Activated naive CD4-positive, alpha-beta T cell (primary cell): ENCODE results near the gene VEZT.
"Not testable (repeated sequence)": the region's sequence is repeated elsewhere in the genome, so short reads cannot be mapped to it uniquely, and the experiment has no call there.

Experiments used
- DNase-seq, 4 experiments: peaks; one replicate each; lab custom pipeline; 2025; lab: John Stamatoyannopoulos, UW

The VEZT gene, protein sequence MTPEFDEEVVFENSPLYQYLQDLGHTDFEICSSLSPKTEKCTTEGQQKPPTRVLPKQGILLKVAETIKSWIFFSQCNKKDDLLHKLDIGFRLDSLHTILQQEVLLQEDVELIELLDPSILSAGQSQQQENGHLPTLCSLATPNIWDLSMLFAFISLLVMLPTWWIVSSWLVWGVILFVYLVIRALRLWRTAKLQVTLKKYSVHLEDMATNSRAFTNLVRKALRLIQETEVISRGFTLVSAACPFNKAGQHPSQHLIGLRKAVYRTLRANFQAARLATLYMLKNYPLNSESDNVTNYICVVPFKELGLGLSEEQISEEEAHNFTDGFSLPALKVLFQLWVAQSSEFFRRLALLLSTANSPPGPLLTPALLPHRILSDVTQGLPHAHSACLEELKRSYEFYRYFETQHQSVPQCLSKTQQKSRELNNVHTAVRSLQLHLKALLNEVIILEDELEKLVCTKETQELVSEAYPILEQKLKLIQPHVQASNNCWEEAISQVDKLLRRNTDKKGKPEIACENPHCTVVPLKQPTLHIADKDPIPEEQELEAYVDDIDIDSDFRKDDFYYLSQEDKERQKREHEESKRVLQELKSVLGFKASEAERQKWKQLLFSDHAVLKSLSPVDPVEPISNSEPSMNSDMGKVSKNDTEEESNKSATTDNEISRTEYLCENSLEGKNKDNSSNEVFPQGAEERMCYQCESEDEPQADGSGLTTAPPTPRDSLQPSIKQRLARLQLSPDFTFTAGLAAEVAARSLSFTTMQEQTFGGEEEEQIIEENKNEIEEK

DNA sequence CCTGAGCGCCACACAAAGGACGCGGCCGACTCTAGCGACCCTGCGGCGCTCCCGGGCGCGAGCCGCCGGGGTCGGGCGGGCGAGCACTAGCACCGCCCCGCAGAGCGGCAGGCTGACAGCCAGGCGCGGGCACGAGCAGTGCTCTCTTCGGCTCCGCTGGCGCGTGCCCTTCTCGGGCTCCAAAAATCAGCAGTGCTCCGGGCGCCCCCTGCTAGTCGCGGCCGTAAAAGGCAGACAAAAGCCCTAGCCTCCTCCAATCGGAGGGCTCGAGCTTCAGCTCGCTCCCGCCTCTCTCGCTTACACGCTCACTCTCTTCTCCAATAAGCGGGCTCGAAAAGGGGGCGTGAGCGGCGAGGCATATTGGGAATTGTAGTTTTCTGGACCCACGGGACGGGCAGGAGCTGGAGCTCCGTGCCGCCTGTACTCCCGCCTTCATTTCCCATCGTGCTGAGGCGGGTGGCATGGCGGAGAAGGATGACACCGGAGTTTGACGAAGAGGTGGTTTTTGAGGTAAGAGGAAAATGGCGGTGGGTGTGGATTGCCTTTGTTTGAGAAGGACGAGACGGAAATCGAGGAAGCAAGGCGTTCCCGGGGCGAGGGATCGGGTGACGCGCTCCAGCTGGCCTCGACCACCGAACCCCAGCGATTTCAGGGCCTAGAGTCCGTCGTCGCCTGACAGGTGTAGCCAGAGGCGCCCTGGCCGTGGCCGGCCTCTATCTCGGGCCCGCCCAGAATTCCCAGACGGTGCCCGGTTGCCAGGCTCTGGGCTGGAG lies at the start of gene VEZT, which contains the start of gene FGD6:
VEZT (plus strand) TSS at position 431 of the 773 bp plus-strand sequence; CDS start at position 475, 44 bp downstream.
FGD6 (minus strand) TSS at position 91 of the 773 bp plus-strand sequence. CDS start 227 bp downstream, outside the sequence.
- DNase-seq: peak; percentile 87 to 96 (median 93)

DNA sequence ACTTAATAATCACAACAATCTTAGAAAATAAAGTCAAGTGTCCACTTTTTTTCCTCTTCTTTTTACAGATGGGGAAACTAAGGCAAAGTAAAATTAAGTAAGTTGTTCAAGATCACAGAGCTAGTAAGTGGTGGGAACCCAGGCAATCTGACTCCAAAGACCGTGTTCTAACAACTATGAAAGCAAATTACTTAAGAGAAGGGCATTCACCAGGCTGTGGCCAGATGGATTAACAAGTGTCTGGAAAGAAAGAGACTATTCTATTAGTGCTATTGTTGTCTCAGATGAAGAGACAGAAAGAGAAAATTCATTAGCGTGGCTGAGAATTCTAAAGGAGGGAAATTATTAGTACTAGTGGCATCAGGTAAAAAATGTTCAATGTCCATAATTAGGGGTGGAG lies 48.9 kb upstream of the VEZT start:
- no peak for DNase-seq

DNA sequence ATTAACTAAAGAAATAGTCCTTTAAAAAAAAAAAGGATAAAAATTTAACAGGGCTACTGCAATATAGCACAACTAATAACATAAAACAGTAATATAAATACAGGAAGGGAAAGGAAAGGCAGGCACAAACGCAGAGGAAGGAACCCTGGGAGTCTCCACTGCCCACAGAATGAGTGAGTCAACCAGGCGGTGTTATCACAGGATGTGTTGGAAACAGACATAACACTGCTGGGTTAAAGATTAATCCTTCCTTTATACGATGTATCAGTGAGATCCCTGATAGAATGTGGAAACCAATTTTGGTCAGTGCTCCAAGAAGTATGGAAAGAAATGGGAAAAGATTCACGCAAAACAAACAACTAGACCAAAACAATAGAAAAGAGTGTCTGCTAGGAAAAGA lies 48.2 kb upstream of the VEZT start:
- DNase-seq: no peak

DNA sequence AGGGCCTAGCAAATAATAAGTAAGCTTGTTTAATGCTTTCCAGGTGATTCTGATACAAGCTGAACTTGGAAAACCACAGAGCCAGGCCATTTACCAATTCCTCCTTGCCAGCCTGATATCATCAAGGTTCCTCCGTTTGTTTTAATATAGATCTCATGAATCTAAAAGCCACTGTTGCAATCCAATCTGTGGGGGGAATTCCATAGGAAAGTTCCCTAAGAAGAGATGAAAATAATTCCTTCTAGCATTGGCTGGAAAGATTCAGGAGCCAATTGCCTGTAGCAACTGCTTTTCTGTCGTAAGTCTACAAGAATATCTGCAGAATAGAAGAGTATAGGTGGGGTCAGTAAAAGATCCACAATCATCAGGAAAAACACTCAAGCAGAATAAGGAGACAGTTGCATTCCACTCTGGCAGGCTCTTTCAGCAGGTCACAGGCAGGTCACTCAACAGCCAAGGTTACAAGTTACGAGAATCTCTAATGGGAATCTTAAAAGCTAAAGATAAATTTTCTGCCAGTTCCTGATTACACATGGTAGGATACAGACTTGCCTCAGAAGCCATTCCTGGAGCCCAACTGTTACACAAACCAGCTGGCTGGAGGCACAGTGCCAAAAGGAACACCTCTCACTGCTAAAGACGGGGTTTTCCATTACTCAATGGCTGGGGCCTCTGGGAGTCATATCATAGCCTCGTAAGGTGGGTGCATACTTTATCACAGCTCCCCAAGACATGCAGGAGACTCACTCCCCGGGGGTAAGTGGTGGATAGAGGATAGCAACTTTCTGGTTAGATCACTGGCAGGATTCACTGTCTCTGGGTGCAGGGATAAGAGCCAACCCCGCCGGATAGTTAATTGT lies 44.0 kb upstream of the VEZT start:
- DNase-seq: no peak

DNA sequence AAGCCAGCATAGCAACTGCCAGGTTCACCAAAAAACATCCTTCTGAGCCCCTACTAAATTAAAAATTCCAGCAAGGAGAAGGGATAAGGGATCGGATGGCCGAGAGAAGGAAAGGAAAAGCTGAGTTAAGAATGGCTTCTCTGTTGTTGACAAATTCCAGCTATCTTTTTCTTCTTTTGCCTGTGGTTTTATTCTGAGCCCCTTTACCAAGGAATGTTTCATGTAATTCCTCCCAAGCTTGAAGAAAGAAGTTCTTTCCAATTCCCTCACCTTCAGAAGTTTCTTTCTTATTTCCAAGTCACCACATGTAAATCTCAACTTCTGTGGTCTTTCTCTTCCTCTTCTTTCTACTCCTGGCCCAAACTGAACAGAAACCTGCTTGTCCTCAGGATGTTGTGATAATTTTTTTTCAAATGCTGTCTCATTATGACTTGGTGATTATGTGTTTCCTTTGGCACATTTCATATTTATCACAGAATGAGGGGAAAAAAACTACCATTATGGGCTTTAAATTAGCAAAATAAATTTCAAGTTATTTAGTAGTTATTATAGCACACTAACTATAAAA lies 40.3 kb upstream of the VEZT start:
- DNase-seq: no peak

DNA sequence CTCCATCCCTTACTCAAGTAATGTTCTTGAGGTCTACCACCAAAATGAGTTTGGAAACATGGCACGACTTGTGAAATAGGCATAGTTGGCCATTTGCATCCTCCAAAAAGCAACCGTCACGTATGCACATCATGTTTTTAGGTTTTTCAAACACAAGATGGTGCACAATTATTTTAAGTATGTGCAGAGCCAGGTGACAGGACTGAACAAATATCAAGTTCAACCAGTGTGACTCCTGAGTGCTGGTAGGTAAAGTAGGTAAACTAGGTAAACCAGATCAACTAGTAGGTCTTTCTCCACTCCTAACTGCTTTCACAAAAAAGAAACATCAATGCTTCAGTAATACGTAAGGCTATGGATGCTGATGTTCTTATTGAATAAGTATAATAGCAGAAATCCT lies 39.5 kb upstream of the VEZT start:
- DNase-seq: no peak

DNA sequence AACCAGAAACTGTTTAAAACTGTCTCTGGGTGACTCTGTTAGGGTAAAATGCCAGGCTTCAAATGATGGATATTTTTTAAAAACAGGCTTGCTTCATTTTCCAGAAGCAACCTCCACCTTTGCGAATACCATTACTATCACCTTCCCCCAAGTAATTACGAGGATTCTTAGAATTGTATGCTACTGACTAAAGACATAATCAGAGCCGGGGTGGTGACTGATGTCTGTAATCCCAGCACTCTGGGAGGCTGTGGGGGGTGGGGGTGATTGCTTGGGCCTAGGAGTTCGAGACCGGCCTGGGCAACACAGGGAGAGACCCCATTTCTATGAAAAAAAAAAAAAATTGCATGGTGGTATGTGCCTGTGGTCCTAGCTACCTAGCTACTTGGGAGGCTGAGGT lies 38.6 kb upstream of the VEZT start:
- no peak for DNase-seq

DNA sequence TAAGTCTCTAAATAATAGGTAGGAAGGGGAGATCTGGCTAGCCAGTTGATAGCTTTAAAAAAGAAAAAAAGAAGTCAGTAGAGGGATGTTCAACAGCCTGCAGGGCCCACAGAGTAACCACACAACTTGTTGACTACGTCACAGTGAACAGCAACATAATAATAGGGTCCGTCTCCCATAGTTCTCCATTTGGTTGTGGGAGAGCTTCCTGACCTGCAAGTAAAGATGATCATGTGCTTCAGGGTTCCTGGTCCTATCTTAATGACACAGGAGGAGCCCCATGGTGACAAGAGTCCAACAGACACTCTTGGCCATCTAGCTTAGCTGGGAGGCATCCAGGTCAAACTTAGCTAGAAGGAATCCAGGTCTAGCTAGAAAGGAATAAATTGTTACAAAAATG lies 36.5 kb upstream of the VEZT start:
- DNase-seq: no peak

DNA sequence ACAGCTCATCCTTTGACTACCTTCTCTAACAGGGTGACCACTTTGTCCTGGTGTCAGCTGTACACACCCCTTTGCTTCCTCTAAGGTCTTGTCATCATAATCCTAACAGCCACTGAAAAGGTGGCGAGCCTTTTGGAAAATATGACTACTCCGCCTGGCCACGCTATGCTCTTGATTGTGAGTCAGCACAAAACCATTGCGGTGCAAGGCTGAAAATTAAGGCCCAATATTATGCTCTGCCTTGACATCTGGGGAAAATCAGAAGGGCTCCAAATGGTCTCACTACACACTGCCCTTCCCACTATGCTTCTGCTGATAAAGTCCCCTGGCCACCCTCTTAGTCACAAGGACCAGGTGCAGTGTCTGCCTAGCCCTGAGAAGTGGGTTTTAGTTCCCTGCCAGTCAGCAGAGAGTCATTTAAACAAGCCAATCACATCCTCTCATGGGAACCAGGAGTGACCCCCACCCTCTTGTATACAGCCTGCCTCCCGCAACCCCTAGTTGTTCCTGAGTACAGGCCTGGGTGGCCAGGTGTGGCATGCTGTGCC lies 34.7 kb upstream of the VEZT start:
- DNase-seq: no peak

DNA sequence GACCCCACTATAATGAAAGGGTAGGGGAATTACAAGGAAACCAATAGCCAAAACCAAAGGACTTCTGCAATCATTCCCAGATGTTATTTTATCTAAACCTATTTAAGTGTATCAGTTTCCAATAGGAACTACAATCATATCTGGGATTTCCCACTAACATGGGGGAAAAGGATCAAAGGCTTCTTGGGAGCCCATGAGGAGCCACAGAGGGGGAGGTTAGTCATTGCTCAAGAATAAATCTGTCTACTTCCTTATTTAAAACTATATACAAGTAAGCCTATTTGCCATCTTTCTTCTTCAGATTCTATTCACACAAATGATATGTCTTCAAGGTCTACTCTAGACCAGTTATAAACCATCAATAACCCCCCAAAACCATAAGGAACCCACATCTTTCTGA lies 33.5 kb upstream of the VEZT start:
- no peak for DNase-seq

DNA sequence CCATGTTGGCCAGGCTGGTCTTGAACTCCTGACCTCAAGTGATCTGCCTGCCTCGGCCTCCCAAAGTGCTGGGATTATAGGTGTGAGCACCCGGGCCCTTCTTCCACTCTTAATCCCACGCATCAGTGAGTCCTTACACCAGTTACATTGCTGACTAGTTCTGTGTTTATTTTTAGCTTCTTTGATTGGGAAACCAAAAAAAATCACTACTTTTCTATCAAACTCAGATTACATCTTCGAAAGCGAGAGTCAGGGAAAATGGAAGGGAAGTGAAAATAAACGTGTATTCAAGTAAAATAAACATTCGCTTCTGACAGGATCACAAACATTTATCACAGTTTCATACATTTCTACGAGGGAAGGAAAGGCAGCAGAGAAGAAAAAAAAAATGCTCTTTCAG lies 32.5 kb upstream of the VEZT start:
- no peak for DNase-seq

DNA sequence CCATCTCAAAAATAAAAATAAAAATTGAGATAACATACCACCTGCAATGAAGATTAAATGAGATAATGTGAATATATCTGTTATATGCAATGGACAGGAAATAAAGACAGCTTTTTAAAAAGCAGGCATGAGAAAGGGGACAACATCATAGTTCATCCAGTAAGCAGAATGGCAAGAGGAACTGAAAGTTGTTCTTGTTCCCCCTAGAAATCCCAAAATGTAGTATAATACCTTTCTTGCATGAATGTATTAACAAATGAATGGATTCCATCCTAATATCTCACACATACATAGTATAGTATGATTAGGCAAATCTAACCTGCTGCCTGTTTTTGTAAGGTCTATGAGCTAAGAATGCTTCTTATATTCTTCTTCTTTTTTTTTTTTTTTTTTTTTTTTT lies 31.8 kb upstream of the VEZT start:
- DNase-seq: no peak

DNA sequence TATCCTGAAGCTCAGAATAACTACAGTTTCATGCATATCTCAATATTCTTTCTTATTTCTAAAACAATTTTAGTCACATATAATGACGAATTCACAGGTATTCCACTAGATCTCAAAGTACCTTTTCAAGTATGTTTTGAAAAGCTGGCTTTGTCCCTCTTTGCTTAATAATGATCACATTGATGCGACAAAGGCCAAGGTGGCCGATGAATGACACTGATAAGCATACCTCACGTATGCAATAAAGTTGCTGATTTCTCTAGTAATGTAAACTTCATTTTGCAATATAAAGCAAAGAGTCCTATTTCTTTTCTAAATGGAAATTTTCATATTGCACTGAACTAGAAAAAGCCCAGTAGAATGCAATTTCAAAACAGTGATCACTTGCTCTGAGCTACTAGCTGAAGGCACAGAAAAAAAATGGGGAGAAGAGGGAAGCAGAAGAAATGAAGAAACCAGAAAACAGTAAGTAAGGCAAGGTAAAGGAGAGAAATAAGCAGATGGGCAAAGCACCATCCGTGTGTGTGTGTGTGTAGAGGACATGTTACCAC lies 29.7 kb upstream of the VEZT start:
- DNase-seq: no peak

DNA sequence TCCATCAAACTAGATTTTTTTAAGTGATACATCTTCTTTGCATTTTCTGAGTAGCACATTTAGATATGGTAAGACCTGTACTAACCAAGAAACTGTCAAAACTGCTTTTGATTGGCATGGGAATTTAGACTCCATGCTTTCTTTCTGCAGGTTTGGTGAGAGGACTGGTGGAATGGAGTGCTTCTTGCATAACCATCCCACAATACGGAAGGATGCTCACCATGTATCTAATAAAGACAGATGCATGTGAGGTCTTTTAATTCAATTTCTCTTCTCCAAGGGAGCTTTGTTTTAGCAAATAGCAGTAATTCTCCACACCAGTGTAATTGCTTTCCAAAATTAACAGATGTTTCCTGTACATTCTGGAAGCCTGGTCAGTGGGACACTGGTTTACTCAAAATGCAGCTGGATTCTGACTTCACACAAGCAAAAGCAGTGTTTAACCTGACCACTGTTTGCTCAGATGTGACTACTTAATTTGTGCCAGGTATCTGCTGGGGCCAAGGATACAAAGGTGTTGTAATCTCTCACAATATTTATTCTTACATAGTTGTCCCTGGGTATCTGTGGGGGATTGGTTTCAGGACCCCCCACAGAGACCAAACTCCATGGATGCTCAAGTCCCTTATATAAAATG lies 26.4 kb upstream of the VEZT start:
- no peak for DNase-seq

DNA sequence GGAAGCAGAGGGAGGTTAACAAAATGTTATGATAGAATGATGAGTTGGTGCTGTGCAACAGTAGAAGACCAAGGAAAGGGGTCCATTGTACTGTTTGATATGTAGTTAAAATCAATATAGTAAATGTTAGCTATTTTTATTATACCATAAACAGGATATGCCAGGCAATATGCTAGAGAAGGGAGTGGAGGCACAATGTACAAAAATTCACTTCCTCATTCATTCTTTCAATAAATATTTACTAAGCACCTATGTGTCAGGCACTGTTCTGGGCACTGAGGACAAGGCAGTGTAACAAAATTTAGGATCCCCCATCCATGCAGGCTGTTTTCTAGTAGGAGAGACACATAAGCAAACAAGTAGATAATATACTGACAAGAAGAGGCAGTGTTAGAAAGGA lies 25.3 kb upstream of the VEZT start:
- DNase-seq: no peak

DNA sequence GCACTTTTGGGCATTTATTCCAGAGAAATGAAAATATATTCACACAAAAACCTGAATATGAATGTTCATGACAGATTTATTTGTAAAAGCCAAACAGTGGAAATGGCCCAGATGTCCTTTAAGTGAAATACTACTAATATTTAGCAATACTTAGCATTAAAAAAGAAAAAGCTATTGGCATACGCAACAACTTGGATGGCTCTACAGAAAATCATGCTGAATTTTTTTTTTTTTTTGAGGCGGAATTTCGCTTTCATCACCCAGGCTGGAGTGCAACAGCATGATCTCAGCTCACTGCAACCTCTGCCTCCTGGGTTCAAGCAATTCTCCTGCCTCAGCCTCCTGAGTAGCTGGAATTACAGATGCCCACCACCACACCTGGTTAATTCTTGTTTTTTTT lies 24.5 kb upstream of the VEZT start:
- DNase-seq: no peak

DNA sequence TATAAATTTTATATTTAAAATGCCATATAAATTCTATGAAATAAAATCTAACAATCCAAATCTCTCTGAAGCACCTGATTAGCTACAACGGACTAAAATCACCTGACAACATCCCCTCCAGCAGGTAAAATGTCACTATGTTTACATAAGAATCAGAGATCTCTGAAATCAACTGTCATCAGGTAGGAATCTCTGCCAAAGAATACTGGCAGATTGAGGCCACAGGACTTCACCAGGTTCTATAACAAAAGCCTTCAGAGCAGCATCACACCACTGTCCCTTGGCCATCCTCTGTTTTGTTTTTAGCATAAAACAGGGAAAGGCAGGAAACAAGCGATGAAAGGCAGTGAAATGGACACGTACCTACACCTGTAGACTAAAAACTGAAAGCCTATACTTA lies 22.5 kb upstream of the VEZT start:
- no peak for DNase-seq

DNA sequence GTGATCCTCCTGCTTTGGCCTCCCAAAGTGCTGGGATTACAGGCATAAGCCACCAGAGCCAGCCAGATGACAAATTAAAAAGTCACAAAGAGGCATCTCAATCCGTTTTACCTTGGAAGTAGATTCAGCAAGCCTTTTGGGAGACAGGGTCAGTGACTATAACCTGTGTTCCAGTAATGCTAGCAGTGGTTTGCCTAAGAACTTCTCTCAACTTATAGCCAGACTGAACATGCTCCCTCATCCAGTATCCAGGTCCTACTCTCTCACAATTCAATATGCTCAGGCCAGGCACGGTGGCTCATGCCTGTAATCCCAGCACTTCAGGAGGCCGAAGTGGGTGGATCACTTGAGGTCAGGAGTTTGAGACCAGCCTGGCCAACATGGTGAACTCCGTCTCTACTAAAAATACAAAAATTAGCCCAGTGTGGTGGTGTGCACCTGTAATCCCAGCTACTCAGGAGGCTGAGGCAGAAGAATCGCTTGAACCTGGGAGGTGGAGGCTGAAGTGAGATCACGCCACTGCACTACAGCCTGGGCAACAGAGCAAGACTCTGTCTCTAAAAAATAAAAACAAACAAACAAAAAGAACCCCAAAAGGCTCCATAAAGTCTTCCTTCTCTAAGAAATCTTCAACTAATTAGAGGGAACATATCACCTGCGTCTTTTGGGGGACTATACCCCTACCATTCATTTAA lies 20.6 kb upstream of the VEZT start:
- DNase-seq: not testable (repeated sequence)

DNA sequence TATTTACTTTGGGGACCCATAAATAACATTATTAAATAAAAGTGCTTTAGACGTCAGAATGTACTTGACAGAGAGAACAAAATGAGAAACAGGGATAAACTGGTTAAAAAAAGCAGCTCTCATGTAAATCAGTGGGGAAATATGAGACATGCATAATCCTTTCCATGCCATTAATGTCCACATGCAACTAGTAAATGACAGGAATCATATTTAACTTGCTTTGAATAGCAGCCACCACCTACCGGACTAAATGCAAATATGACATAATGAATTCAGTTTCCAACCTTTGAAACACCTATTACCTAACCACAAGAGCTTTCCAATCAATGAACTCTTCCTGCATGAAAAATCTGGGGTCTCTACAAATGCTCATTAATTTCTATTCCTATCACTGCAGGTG lies 20.0 kb upstream of the VEZT start:
- no peak for DNase-seq
